ENCODE data around the gene GPX3. TPM values are rescaled to one million over a fixed set of nuclear protein-coding genes. Genes with fewer than 3 reads are reported as not detected.

GPX3 gene, protein sequence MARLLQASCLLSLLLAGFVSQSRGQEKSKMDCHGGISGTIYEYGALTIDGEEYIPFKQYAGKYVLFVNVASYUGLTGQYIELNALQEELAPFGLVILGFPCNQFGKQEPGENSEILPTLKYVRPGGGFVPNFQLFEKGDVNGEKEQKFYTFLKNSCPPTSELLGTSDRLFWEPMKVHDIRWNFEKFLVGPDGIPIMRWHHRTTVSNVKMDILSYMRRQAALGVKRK
- 7.6 and 18.4 TPM in 2 replicates for total RNA-seq

DNA sequence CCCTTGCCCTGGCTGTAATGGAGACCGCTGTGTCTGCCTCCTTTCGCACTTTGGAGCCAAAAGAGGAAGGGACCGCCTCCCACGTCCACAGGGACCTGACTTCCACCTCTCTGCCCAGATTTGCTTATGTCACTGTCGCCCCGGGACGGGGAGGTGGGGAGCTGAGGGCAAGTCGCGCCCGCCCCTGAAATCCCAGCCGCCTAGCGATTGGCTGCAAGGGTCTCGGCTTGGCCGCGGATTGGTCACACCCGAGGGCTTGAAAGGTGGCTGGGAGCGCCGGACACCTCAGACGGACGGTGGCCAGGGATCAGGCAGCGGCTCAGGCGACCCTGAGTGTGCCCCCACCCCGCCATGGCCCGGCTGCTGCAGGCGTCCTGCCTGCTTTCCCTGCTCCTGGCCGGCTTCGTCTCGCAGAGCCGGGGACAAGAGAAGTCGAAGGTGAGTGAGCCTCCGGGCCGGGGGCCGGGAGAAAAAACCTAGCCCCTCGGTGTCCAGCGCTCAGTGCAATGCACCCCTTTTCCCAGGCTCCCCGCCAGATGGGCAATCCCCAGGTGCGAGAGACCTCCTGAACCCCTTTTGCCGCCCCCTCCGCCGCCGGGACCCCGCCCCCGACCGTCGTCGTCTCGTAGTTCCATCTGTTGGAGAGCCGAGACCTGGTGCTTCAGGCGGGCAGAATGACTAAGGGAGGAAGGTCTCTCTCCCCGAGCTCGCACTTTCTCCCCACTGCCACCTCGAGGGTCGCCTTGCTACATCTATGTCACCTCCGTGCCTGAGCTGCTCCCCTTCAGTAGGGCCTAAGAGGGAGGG, at the start of gene GPX3:
TSS of gene GPX3 (plus strand) at position 288 of the 807 bp plus-strand sequence. CDS start at position 352, 64 bp downstream.

Other genes starting within 250 kb of the GPX3 start
- gene SMIM3, start 241.8 kb upstream of the GPX3 start, total RNA-seq, result 49.2 and 62.0 TPM in 2 replicates
- gene IRGM, start 174.1 kb upstream of the GPX3 start, total RNA-seq, result not detected in 2 replicates
- gene ZNF300, start 115.6 kb upstream of the GPX3 start, total RNA-seq, result 5.1 and 14.1 TPM in 2 replicates
- gene TNIP1, start 60.4 kb downstream of the GPX3 start, total RNA-seq, result 56.0 and 87.7 TPM in 2 replicates
- 553 and 716 TPM in 2 replicates for gene ANXA6, start 137.2 kb downstream of the GPX3 start, total RNA-seq
- gene CCDC69, start 203.5 kb downstream of the GPX3 start, total RNA-seq, result 2.2 and 6.9 TPM in 2 replicates
- 30.3 and 55.6 TPM in 2 replicates for gene GM2A, start 232.6 kb downstream of the GPX3 start, total RNA-seq